Activated naive CD4-positive, alpha-beta T cell treated with Interleukin-2 at 50 U/mL for 16 hours (primary cell): ENCODE measurements around the gene EMB.
A peak's percentile ranks its signal among the peaks of the same experiment; 100 is the strongest.
"Not testable (repeated sequence)": the region's sequence is repeated elsewhere in the genome, so short reads cannot be mapped to it uniquely, and the experiment has no call there.

Experiments
- DNase-seq: peaks from one replicate; pipeline ENCODE4 v3.0.0-alpha.2; 2020

Gene EMB

GRCh38 chr5:50440651-50441492 lies at the start of gene EMB:
TSS of gene EMB (minus strand) at chr5:50441288. CDS start at chr5:50441151, 137 bp downstream.
- peak; percentile 83 for DNase-seq

GRCh38 chr5:50489491-50489890 lies 48.4 kb upstream of the EMB start:
- peak; percentile 23 for DNase-seq

- not testable (repeated sequence) for DNase-seq
Measured at GRCh38 chr5:50478790-50479189, 37.7 kb upstream of the EMB start.

GRCh38 chr5:50476549-50476948 lies 35.5 kb upstream of the EMB start:
- no peak for DNase-seq

- not testable (repeated sequence) for DNase-seq
Measured at GRCh38 chr5:50465015-50465414, 23.9 kb upstream of the EMB start.

- no peak for DNase-seq
Measured at GRCh38 chr5:50463726-50464125, 22.6 kb upstream of the EMB start.

GRCh38 chr5:50463047-50463446 lies 22.0 kb upstream of the EMB start:
- DNase-seq = no peak

GRCh38 chr5:50462579-50462978 lies 21.5 kb upstream of the EMB start:
- DNase-seq = not testable (repeated sequence)

- not testable (repeated sequence) for DNase-seq
Measured at GRCh38 chr5:50458372-50458771, 17.3 kb upstream of the EMB start.

- DNase-seq = not testable (repeated sequence)
Measured at GRCh38 chr5:50449241-50449640, 8.2 kb upstream of the EMB start.

GRCh38 chr5:50447941-50448340 lies 6.9 kb upstream of the EMB start:
- no peak for DNase-seq

- DNase-seq = no peak
Measured at GRCh38 chr5:50447228-50447627, 6.1 kb upstream of the EMB start.

GRCh38 chr5:50445296-50445949 lies 4.3 kb upstream of the EMB start:
- no peak for DNase-seq

GRCh38 chr5:50442559-50443539 lies 1.8 kb upstream of the EMB start:
- not testable (repeated sequence) for DNase-seq

GRCh38 chr5:50441493-50441955 lies 436 bp upstream of the EMB start:
- DNase-seq = no peak

- DNase-seq = no peak
Measured at GRCh38 chr5:50439221-50439620, 1.9 kb downstream of the EMB start.

GRCh38 chr5:50438060-50438459 lies 3.0 kb downstream of the EMB start:
- not testable (repeated sequence) for DNase-seq

- DNase-seq = no peak
Measured at GRCh38 chr5:50435168-50435567, 5.9 kb downstream of the EMB start.

- not testable (repeated sequence) for DNase-seq
Measured at GRCh38 chr5:50431133-50431904, 9.8 kb downstream of the EMB start.

GRCh38 chr5:50423100-50423799 lies 17.8 kb downstream of the EMB start:
- not testable (repeated sequence) for DNase-seq
